Measurements from ENCODE around the gene CLCN5.

Gene CLCN5

GRCh38 chrX:49934148-49934547, 11.8 kb downstream of the CLCN5 start:
- DNase-seq = no peak

DNA sequence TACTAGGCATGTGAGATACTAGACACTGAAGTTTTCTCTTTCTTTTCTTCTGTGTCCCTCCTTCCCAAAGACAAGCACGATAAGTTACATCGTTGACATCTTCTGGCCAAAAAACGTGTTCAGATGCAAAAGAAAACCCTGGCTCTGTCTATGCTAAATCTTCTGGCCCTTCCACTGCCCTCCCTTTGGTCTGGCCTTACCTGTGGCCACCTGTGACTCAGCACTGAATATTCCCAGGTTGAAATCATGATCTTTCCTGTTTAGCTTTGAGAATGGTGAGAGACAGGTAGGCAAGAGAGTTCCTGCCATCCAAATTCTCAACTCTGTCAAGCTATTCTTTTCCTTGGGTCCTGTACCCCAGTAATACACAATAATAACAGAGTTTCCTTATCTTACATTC, 12.3 kb downstream of the CLCN5 start:
- DNase-seq = no peak

GRCh38 chrX:49947781-49948180, 25.4 kb downstream of the CLCN5 start:
- no peak for DNase-seq

- no peak for DNase-seq
Measured at GRCh38 chrX:49949961-49950360, 27.6 kb downstream of the CLCN5 start.

- no peak for DNase-seq
Measured at GRCh38 chrX:49951524-49952193, 29.3 kb downstream of the CLCN5 start.

DNA sequence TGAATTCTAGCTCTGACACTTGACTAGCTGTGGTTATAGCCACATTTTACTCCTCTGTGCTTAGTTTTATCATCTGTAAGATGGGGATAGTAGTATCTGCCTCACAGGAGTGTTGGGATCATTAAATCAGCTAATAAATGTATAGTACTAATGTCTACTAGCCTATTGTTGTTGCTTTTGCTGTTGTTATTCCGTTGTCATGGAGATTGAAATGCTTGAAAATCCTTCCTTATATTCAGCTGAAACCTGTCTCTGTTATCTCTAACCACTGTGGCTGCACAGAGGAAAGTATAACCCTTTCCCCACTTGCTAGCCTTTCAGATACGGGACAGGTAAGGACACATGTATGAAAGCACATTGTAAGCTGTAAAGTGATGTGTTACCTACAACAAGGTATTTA, 33.9 kb downstream of the CLCN5 start:
- no peak for DNase-seq

DNA sequence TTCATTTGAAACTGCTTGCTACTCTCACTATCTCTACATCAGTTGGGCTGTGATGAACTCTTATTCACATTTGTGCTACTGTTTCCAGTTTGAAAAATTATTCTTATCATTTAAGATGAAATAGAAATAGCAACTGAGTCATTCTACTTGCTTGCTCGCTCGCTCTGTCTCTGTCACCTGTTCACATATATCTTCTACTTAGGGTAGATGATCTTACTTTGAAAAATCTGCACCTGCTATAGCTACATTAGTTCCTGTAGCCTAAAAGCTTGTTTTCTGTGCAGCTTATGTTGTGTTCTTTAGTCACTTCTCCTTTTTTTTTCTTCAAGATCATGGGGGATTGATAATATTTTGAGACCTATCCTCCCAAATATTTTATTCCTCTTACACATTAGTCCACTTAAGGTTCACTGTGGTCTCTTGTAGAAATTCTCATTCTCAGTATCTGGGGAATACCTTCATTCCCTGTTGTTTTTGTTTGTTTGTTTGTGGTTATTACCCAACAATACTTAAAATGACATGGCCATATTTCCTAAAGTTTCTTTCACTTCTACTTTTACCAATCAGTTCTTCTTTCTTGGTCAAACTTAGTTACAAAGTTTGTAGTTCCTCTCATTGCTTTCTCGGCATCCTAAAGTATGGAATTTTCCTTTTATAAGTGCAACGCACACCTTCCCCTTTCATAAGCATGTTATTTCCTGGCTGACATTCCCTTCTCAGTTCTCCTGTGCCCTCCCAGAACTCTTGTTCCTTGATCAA, 36.5 kb downstream of the CLCN5 start:
- no peak for DNase-seq

DNA sequence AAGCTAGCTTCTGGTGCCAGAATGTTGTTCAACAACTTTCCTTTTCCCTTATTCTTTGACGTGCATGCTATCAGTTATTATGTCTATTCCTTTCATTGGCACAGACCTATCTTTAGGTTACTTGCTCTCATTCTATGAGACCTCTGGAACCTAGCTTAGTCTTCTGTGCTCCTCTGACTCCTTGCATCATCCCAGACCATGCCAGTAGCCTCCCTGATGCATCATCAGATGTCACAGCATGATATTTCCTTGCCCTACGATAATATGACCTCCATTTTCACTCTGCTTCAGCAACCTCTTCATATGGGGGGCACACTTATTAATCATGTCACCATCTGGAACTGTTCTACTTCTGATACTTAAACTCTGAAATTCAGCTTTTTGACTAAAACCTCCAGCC, 37.2 kb downstream of the CLCN5 start:
- no peak for DNase-seq

GRCh38 chrX:49960061-49960460, 37.7 kb downstream of the CLCN5 start:
- no peak for DNase-seq

DNA sequence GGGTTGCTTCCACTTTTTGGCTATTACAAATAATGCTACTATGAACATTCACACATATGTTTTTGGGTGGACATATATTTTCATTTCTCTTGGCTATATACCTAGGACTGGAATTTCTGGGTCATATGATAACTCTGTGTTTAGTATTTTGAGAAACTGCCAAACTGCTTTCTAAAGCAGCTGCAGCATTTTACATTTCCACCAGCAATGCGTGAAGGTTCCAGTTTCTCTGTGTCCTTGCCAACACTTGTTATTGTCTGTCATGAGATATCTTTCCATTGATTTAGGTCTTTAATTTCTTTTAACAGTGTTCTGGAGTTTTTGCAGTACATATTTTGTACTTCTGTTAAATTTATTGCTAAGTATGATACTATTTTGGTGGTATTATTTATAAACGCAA, 48.3 kb downstream of the CLCN5 start:
- DNase-seq = no peak

DNA sequence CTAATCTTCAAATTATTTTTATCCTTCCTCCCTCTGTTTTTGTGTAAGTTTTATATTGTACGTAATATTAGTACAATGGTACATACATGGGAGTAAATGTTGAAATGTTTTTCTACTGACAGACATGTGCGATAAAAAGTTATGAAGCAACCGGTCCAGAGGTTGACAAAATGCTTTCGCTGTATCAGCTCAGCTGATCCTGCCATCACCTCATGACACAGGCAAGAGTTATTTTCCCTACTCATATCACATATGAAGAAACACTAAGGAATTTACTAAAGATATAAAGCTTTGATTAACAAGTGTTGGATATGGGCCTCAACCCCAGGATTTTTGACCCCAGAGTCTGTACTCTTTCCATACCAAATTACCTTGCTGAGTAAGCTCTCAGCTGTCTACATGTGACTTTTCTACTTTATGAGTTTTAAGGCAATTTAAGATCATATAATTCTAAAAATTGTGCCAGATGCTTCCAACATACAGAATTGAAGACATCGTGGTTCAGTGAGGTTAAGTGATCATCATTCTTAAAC, 50.0 kb downstream of the CLCN5 start:
- DNase-seq = no peak

DNA sequence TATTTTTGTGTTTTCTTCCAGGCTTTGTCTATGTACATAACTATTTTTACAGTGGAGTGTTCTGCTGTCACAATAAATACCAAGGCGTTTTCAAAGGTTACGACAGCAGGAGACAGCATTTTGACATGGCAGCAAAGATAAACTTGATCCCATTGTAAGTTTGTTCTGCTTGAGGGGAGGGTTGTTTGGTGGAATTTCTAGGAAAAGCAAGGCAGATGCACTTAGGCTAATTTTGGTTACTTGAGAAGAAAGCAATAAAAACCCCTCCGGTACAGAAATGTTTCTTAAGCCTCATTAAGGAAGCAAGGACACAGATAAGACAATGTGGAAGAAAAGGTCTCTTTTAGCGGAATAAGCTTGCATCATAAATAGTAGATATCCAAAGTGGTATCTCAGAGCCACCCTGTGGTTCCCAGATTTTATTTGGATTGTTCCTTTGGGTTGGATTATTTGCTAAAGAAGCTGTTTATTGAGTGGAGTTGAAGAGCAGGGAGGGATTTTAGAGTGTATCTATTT, 54.3 kb downstream of the CLCN5 start:
- DNase-seq = no peak

DNA sequence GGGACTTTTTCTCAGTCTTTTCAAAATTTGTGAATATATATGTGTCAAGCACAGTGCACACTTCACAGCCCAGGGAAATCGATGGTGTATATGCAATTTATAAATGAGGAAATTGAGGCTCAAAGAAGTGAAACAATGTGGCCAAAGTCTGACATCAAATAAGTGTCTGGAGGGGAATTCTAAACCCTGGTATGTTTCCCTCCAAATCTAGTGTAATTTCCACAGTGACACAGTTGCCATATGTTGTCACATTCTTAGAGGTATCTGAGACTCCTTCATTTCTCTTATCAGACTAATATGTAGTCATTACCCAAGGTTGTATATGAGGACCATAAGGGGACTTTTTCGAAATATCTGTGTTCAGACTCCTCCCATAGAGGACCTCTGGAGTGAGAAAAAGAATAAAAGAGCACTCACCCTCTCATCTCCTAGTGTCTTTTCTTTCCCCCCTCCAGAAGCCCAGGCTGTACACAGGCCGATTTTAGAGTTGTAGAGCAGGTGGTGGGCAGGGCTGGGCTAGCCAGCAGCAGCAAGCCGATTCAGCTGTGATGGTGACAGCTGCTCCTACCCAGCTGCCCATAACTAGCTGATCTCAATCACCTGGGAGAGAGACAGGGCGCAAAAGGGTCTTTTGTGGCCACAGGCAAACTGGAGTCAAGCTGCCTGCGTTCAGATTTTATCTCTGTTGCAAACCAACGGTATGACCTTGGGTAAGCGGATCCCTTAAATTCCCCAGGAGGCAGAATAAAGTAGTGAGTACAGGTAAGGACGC, 55.1 kb downstream of the CLCN5 start:
- no peak for DNase-seq

DNA sequence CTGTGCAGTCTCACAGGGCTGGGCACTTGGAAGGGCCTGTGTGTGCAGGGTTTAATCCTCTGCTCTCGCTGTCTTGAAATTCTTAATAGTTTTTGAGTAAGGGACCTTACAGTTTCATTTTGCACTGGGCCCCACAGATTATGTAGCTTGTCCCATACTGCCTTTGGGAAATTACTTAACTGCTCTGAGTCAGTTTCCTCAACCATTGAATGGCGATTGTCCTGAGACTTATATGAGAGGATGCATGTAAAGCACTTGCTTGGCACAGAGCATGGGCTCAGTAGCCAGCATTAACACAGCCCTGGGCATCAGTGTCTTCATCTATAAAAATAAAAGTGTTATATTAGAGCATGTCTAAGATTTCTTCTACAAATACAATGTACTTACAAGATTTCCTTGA, 55.8 kb downstream of the CLCN5 start:
- DNase-seq = no peak

DNA sequence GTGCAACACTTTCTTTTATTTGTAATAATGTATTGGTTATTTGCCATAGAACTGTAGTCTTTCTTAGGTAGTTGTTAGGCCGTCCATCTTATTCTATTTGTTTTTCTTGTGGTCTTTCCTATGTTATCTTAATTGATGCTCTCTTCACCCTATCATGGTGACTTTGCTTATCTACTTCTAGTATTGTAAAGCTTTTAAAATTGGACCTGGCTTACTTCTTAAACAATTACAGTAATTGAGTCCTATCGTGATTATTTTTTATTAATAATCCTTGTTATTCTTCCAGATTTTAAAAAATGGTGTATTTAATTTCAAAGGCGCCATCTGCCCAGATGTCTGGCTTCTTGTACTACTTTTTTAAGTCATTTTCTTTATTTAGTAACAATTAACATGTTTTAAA, 63.7 kb downstream of the CLCN5 start:
- no peak for DNase-seq

- DNase-seq = no peak
Measured at GRCh38 chrX:49987651-49988050, 65.3 kb downstream of the CLCN5 start.

DNA sequence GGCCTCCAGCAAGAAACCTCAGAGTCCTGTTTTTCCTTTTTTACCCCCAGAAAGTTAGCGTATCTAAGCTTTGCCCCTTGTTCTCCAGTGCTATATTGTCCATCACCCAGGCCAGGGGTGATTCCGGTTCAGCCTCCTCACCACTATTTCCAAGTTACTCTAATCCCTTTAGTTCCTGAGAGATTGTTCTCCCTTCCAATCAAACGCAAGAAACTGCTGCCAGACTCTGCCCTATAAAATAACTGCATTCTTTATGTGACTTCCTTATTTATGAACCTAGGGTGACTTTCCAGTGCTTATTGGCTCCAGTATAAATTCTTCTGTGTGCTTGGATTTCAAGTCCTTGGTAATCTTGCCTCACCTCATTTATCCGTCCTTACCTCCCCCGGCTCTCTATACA, 65.7 kb downstream of the CLCN5 start:
- no peak for DNase-seq

DNA sequence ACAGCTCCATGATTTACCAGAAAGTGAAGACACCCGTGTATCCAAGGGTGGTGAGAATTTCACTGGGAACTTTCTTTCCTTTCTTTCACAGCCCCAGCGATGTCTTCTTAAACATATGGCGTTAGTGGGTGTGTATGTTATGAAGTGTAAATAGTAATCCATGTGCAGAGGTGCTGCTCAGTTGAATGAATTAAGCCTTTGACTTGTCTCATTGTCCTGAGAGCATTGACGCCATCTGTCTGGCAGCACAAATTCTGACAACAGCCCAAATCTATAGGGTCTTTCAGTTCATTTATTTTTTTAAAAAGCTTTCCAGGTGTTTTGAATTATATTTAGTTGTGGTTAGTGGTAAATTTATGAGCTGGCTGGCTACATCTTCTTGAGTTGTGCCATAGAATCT, 69.4 kb downstream of the CLCN5 start:
- no peak for DNase-seq

GRCh38 chrX:49992853-49993252, 70.5 kb downstream of the CLCN5 start:
- no peak for DNase-seq

DNA sequence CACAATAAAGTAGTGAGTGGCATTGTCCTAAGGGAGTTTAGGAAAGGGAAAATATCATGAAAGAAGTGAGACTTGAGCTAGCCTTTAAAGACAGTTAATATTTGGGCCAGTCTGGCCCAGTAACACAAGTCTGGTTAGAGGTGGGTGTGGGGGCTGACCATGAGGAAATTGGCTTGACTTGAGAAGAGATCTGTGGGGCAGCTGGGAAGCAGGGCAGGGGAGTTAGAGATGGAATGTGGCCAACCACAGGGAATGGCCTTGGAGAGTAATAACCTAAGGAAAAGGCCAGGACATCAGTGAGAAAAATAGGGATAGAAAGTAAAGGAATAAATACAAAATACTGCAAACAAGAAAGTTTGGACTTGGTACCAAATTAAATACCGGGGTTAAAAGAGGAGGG, 71.3 kb downstream of the CLCN5 start:
- no peak for DNase-seq

- no peak for DNase-seq
Measured at GRCh38 chrX:49995107-49995731, 72.8 kb downstream of the CLCN5 start.

GRCh38 chrX:49995795-49996455, 73.5 kb downstream of the CLCN5 start:
- DNase-seq = no peak

DNA sequence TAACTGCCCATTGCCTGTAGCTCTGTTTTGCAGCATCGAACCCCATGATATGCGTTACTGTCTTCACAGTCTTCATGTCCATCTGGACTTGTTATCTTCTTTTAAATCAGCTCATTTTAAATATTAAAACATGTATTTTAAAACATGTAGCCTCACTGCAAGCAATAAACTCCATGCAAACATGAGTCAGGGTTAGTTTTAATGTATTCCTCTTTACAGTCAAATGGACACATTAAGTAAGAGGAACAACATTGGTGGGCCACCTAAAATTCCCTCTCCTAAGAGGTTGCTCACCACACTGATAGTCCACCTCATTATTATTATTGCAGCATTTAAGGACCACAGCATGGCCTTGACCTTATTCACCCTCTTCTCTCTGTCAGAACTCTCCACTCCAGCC, 74.1 kb downstream of the CLCN5 start:
- no peak for DNase-seq

Measured in stimulated activated CD8-positive, alpha-beta memory T cell treated with anti-CD3 and anti-CD28 coated beads, Interleukin-4, amount 100 ng/mL, for 48 hours (primary cell).